K562 (cell line): ENCODE measurements around the gene TNFSF18. TPM values are rescaled to one million over a fixed set of nuclear protein-coding genes. Genes with fewer than 3 reads are reported as not detected.

ENCODE experiments used
- ATAC-seq: fragments of 200-7000 bp; cut with Tn5 transposase; 3 replicates; pipeline ENCODE4 v1.9.1; 2020; ENCODE audit warnings: moderate library complexity
- BruUV-seq: library from RNA; stranded (reverse); fragments of 400-500 nt; replicated peaks from 2 replicates; lab custom pipeline; 2021; lab: Mats Ljungman, UMichigan
- CTCF ChIA-PET: fragments of 300-600 bp; formaldehyde crosslinking; extraction: SDS; loops from one replicate; lab custom pipeline; 2021; ENCODE audit warnings: low intra/inter-chr PET ratio; lab: Yijun Ruan, JAX
- POLR2A ChIA-PET: fragments of 300-600, 350-650 bp; sonication (Branson Sonifier 250); formaldehyde crosslinking; extraction: SDS; loops from one replicate; lab custom pipeline; 2021; ENCODE audit warnings: antibody characterized with exemption, inconsistent platforms; lab: Yijun Ruan, JAX
- DNase-seq, 4 experiments: peaks; one replicate each; pipeline versions ENCODE4 v3.0.0 to v3.0.0-alpha.2; 2011 to 2018; ENCODE audit warnings: low spot score in 3 of 4, mixed read lengths in 3 of 4; ENCODE audit errors: extremely low read depth in 1 of 4
- FAIRE-seq: peaks from 2 replicates; lab custom pipeline; 2011; peaks lifted over from hg19 to GRCh38; lab: Jason Lieb, UNC
- H2AFZ ChIP-seq: 2 replicates; pipeline ENCODE4 v1.6.0; 2011; ENCODE audit warnings: low read depth, low read length, control low read depth, inconsistent platforms
- H3K27ac ChIP-seq: fragments of 200-600 bp; 3 replicates; pipeline ENCODE4 v1.8.0; 2011; ENCODE audit warnings: low read depth, mild to moderate bottlenecking, control low read depth, inconsistent platforms, low read length, moderate library complexity, mixed read lengths; ENCODE audit errors: extremely low read depth
- H3K27me3 ChIP-seq, 2 experiments: fragments of 300-600 bp in 1 of 2; 2 replicates in 1 of 2; 3 replicates in 1 of 2; pipeline versions ENCODE4 v1.6.0 to v1.8.0; 2011; ENCODE audit warnings: inconsistent platforms in 2 of 2, low read length in 2 of 2, mild to moderate bottlenecking in 1 of 2, mixed read lengths in 1 of 2, moderate library complexity in 1 of 2; ENCODE audit not compliant: control insufficient read depth in 2 of 2, insufficient read depth in 2 of 2
- H3K36me3 ChIP-seq: fragments of 300-600 bp; 3 replicates; pipeline ENCODE4 v1.8.0; 2011; ENCODE audit warnings: mild to moderate bottlenecking, low read length, inconsistent platforms; ENCODE audit not compliant: control insufficient read depth, insufficient read depth
- H3K4me1 ChIP-seq, 2 experiments: fragments of 200-600 bp in 1 of 2; replicated peaks in 1 of 2; 2 replicates in 1 of 2; 3 replicates in 1 of 2; pipeline versions ENCODE4 v1.5.1 to v1.8.0; 2011; ENCODE audit warnings: inconsistent platforms in 2 of 2, low read length in 2 of 2, mild to moderate bottlenecking in 1 of 2, mixed read lengths in 1 of 2, moderate library complexity in 1 of 2; ENCODE audit not compliant: control insufficient read depth in 2 of 2, insufficient read depth in 2 of 2
- H3K4me2 ChIP-seq: 2 replicates; pipeline ENCODE4 v1.6.1; 2011; ENCODE audit warnings: low read length, control low read depth, inconsistent platforms, mixed read lengths; ENCODE audit not compliant: insufficient read depth
- H3K4me3 ChIP-seq: fragments of 200-600 bp; sonication (generic), shearing (Covaris generic); 2 replicates; pipeline ENCODE4 v1.5.1; 2016; ENCODE audit warnings: control low read depth, inconsistent platforms
- H3K79me2 ChIP-seq: fragments of 200-600 bp; 3 replicates; pipeline ENCODE4 v1.8.0; 2011; ENCODE audit warnings: low read length, inconsistent platforms; ENCODE audit not compliant: control insufficient read depth, insufficient read depth
- H3K9ac ChIP-seq, 2 experiments: 2 replicates each; pipeline versions ENCODE4 v1.6.0 to v1.6.1; 2011; ENCODE audit warnings: low read depth in 2 of 2, low read length in 2 of 2, control low read depth in 1 of 2, inconsistent platforms in 1 of 2, mild to moderate bottlenecking in 1 of 2, mixed read lengths in 1 of 2; ENCODE audit not compliant: insufficient read depth in 1 of 2
- H3K9me1 ChIP-seq: one replicate; pipeline ENCODE4 v1.6.0; 2011; ENCODE audit warnings: inconsistent platforms, mild to moderate bottlenecking, low read length, moderate library complexity; ENCODE audit not compliant: control insufficient read depth, insufficient read depth
- H3K9me3 ChIP-seq: replicated peaks from 2 replicates; pipeline ENCODE4 v1.5.1; 2011; ENCODE audit warnings: low read depth, low read length, inconsistent platforms; ENCODE audit not compliant: control insufficient read depth, insufficient read depth
- H4K20me1 ChIP-seq: replicated peaks from 2 replicates; pipeline ENCODE4 v1.6.1; 2011; ENCODE audit warnings: low read length, inconsistent platforms, mixed read lengths; ENCODE audit not compliant: control insufficient read depth, insufficient read depth
- CREM ChIP-seq: IDR thresholded peaks from 2 replicates; pipeline ENCODE4 v1.6.1; 2014; ENCODE audit warnings: antibody characterized with exemption, low read depth
- DNMT1 ChIP-seq: fragments of 450-650 bp; IDR thresholded peaks from 2 replicates; pipeline ENCODE4 v1.6.1; 2016; ENCODE audit warnings: antibody characterized with exemption, mild to moderate bottlenecking
- ELF4 ChIP-seq: fragments of 450-650 bp; formaldehyde crosslinking; IDR thresholded peaks from 2 replicates; pipeline ENCODE4 v1.4.0; 2022; ENCODE audit warnings: missing genetic modification characterization
- ETV6 ChIP-seq, 3 experiments: fragments of 150-350 bp in 1 of 3; sonication (generic) in 1 of 3; formaldehyde crosslinking in 1 of 3; IDR thresholded peaks; 2 replicates each; pipeline versions ENCODE4 v1.6.1 to v1.8.0; 2014 to 2022; ENCODE audit warnings: borderline replicate concordance in 2 of 3, low read depth in 2 of 3, antibody characterized with exemption in 1 of 3, low read length in 1 of 3, mild to moderate bottlenecking in 1 of 3, missing genetic modification reagents in 1 of 3
- IFI16 ChIP-seq: fragments of 250-450 bp; sonication (Bioruptor Pico); IDR thresholded peaks from 2 replicates; pipeline ENCODE4 v2.1.2; 2022; ENCODE audit warnings: mild to moderate bottlenecking, inconsistent platforms
- KLF13 ChIP-seq: fragments of 450-650 bp; IDR thresholded peaks from 2 replicates; pipeline ENCODE4 v1.6.1; 2016; ENCODE audit warnings: missing genetic modification characterization, low read depth, mild to moderate bottlenecking, missing compliant biosample characterization, moderate library complexity, borderline replicate concordance
- MTA1 ChIP-seq: fragments of 450-650 bp; IDR thresholded peaks from 2 replicates; pipeline ENCODE4 v1.6.1; 2017; ENCODE audit warnings: borderline replicate concordance
- NEUROD1 ChIP-seq: fragments of 150-350 bp; IDR thresholded peaks from 2 replicates; pipeline ENCODE4 v1.6.1; 2014; ENCODE audit warnings: borderline replicate concordance, low read length, low read depth; ENCODE audit not compliant: partially characterized antibody
- PCBP1 ChIP-seq: fragments of 200-400 bp; formaldehyde crosslinking; IDR thresholded peaks from 2 replicates; pipeline ENCODE4 v1.6.1; 2018; ENCODE audit warnings: mild to moderate bottlenecking, low read depth, low read length; ENCODE audit not compliant: poor library complexity, severe bottlenecking
- RAD21 ChIP-seq, 2 experiments: fragments of 250-450 bp in 1 of 2; fragments of 450-650 bp in 1 of 2; sonication (Bioruptor Pico) in 1 of 2; formaldehyde crosslinking in 1 of 2; IDR thresholded peaks in 1 of 2; conservative IDR thresholded peaks in 1 of 2; 2 replicates each; pipeline versions ENCODE4 v1.4.0 to v1.8.0; 2020 to 2022; ENCODE audit warnings: mild to moderate bottlenecking in 2 of 2, moderate library complexity in 1 of 2
- RBM15 ChIP-seq: fragments of 200-400 bp; formaldehyde crosslinking; IDR thresholded peaks from 2 replicates; pipeline ENCODE4 v1.6.1; 2018; ENCODE audit warnings: mild to moderate bottlenecking, low read length, moderate library complexity; ENCODE audit not compliant: insufficient read depth
- SREBF2 ChIP-seq: sonication (generic); formaldehyde crosslinking; IDR thresholded peaks from 2 replicates; pipeline ENCODE4 v1.4.0; 2020; ENCODE audit warnings: mild to moderate bottlenecking, missing genetic modification reagents
- SRSF1 ChIP-seq: fragments of 200-400 bp; formaldehyde crosslinking; IDR thresholded peaks from 2 replicates; pipeline ENCODE4 v1.6.1; 2017; ENCODE audit warnings: mild to moderate bottlenecking, low read depth, low read length, moderate library complexity
- TBP ChIP-seq: optimal IDR thresholded peaks from 2 replicates; pipeline ENCODE3; 2011; ENCODE audit warnings: low read depth, low read length, improper control_type of control experiment
- U2AF1 ChIP-seq: fragments of 200-400 bp; formaldehyde crosslinking; optimal IDR thresholded peaks from 2 replicates; pipeline ENCODE3; 2017; ENCODE audit warnings: mild to moderate bottlenecking, low read depth, low read length, moderate library complexity
- ZFP36 ChIP-seq: fragments of 150-350 bp; IDR thresholded peaks from 2 replicates; pipeline ENCODE4 v1.6.1; 2018; ENCODE audit warnings: low read length, low read depth; ENCODE audit not compliant: partially characterized antibody
- ZNF444 ChIP-seq: fragments of 250-450 bp; sonication (Bioruptor Pico); IDR thresholded peaks from 2 replicates; pipeline ENCODE4 v1.4.0; 2020; ENCODE audit warnings: mild to moderate bottlenecking, moderate library complexity
- WGBS: fragments of 100-300 bp; shearing (Covaris generic); methylation state at CpG from one replicate; pipeline ENCODE4 v1.1.6; 2016; ENCODE audit warnings: low coverage, mixed read lengths; ENCODE audit not compliant: insufficient coverage; ENCODE audit errors: missing lambda C conversion rate; 5-methylcytosine and 5-hydroxymethylcytosine counted together
- in situ Hi-C: fragments of 300-500 bp; cut with MboI; formaldehyde crosslinking; loops from 4 replicates; pipeline ENCODE4 v1.15.0; 2018; ENCODE audit warnings: inconsistent platforms, mixed read lengths
- intact Hi-C: fragments of 100-400 bp; cut with micrococcal nuclease; formaldehyde crosslinking; loops from 2 replicates; pipeline ENCODE4 v1.14.2; 2022
- polyA plus RNA-seq, 8 experiments: library from polyadenylated mRNA; depleted of rRNA in 4 of 8; stranded (reverse) in 5 of 8; unstranded in 3 of 8; fragments of >200 nt; fragmentation: Nextera tagmentation in 2 of 8; fragmentation: Illumina TruSeq in 1 of 8; extraction: Ambion mirVana in 2 of 8; extraction: Trizol in 1 of 8; gene quantifications; 2 replicates each; pipeline versions ENCODE4 v1.2.1 to v1.2.3, GENCODE V29; 2011 to 2014; ENCODE audit warnings: inconsistent platforms in 1 of 8, missing spikeins in 1 of 8
- total RNA-seq, 7 experiments: library from RNA; depleted of rRNA in 6 of 7; stranded (reverse); fragments of >200 nt in 6 of 7; fragmentation: Illumina TruSeq in 2 of 7; extraction: Trizol in 2 of 7; gene quantifications; 2 replicates each; pipeline versions ENCODE4 v1.2.1 to v1.2.3, GENCODE V29; 2011 to 2021; ENCODE audit warnings: low replicate concordance in 1 of 7
- TF ChIP-seq, protein P1 (sequence below): fragments of 250-450 bp; sonication (Bioruptor Pico); IDR thresholded peaks from 2 replicates; pipeline ENCODE4 v1.5.0; 2021

Gene TNFSF18
- total and polyA plus RNA-seq, 9 of the 15 experiments (the other 6 are each of a cell fraction or from before 2014, with no cell fraction given), result not detected

DNA sequence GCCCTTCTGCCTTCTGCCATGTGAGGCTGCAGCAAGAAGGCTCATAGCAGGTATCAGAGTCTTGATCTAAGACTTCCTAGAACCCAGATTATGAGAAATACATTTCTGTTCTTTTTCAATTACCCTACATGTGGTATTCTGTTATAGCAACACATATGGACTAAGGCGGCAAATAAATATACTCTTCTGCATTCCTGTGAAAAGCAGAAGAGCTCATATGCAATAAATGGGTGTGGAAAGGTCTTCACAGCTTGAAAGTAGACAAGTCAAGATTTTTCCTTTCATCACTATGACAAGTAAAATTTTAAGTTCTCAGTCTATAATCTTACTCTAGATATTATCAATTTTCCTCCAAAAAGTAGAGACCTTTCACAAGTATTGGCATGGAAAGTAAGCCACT lies 36.6 kb downstream of the TNFSF18 start (continued):
- TF ChIP-seq TBP, result no peak
- no peak for TF ChIP-seq DNMT1
- TF ChIP-seq SREBF2 (CRISPR knock-in tag), result no peak
- TF ChIP-seq RBM15, result no peak
- no peak for TF ChIP-seq ELF4 (CRISPR knock-in tag)
- TF ChIP-seq RAD21 (CRISPR knock-in tag; conservative IDR thresholded peaks at IDR 0.05 in 1 of 2, IDR thresholded peaks at IDR 0.05 in 1 of 2), result no peak
- no peak for TF ChIP-seq PCBP1

DNA sequence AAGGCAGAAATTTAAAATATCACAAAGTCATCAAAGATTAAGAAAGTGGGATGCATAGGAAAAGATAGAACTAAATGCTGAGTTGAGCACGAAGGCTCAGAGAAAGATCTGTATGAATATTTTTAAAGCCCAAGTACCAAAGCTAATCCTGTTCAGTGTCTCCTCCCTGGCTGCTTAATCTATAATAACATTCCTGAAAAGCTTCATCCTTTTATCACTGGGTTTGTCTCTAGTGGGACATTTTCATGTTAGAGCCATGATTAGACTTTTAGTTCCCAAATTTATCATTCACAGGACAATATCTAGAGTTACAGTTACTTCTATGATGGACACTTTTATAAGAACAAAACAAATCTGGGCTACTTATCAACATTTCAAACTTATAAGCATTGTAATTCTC lies 38.6 kb downstream of the TNFSF18 start:
- ChIA-PET POLR2A (no interaction called here), CTCF (no interaction called here)
- 8% methylated on average over 1 of the region's 1 CpG for WGBS
- no peak for TF ChIP-seq MTA1
- TF ChIP-seq KLF13 (tag), result no peak
- no peak for TF ChIP-seq ETV6 (IDR thresholded peaks at IDR 0.05; ENCODE audit: borderline replicate concordance in 1 of 2, low read depth in 2 of 2, low read length in 1 of 2)
- no peak for TF ChIP-seq ETV6 (CRISPR knock-in tag; IDR thresholded peaks at IDR 0.05; ENCODE audit: borderline replicate concordance)
- TF ChIP-seq U2AF1, result no peak
- no peak for TF ChIP-seq ZNF444 (CRISPR knock-in tag)
- TF ChIP-seq NEUROD1, result no peak
- no peak for TF ChIP-seq ZFP36
- no peak for TF ChIP-seq IFI16 (CRISPR knock-in tag)
- TF ChIP-seq, protein P1, sequence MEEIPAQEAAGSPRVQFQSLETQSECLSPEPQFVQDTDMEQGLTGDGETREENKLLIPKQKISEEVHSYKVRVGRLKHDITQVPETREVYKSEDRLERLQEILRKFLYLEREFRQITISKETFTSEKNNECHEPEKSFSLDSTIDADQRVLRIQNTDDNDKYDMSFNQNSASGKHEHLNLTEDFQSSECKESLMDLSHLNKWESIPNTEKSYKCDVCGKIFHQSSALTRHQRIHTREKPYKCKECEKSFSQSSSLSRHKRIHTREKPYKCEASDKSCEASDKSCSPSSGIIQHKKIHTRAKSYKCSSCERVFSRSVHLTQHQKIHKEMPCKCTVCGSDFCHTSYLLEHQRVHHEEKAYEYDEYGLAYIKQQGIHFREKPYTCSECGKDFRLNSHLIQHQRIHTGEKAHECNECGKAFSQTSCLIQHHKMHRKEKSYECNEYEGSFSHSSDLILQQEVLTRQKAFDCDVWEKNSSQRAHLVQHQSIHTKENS (CRISPR knock-in tag), result no peak
- TF ChIP-seq SRSF1, result no peak
- TF ChIP-seq CREM, result no peak
- Histone ChIP-seq H3K9me3 (no peaks in the 10 kb centered on the region), H2AFZ (no peak overlapping the region), H3K4me1 (no peaks in the 10 kb centered on the region), H3K4me2 (no peak overlapping the region), H3K9me1 (no peaks in the 10 kb centered on the region), H3K79me2 (no peaks in the 10 kb centered on the region), H3K27ac (no peak overlapping the region), H4K20me1 (no peaks in the 10 kb centered on the region), H3K27me3 (no peaks in the 10 kb centered on the region), H3K9ac (no peak overlapping the region), H3K4me3 (no peak overlapping the region), H3K36me3 (no peaks in the 10 kb centered on the region)
- in situ Hi-C loops (no loop called here), intact Hi-C loops (no loop called here)
- FAIRE-seq, result no peak
- BruUV-seq, result no TSS peak
- no peak for ATAC-seq
- DNase-seq, result no peak
